ENCODE results near the gene GRIN1.

GRIN1 gene

DNA sequence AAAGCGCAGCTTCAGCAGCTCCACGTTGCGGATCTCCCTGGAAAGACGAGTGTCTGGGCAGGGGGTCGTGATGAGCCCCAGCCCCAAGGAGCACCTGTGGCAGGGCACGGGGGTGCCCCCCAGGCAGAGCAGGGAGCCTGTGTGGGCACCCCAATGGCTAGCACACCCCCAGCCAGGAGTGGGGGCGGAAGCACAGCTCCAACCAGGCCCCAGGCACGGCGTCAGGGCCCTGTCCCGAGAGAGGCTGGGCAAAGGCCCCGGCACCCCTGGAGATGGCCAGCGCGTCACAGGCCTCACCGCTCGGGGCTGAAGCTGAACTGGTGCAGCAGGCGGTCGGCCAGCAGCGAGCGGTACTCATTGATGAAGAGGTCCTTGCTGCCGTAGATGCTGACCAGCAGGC lies 41.5 kb downstream of the GRIN1 start:
- no peak for DNase-seq

DNA sequence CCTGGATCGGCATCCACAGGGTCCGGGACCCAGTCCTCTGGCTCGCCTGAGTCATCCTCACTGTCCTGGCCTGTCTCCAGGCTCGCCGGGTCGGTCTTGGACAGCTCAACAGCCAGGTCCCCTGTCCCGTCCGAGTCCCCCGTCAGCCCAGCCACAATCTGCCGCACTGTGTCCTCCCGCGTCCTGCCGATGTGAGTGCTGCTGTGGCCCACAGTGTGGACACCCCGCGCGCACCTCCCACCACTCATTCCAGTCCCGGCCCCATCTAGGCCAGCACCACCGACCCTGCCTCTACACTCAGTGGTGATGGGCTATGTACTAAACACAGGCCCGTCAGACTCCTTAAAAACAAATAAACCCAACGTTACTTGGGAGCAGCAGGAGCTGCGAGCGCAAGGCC lies 42.7 kb downstream of the GRIN1 start:
- DNase-seq, result no peak

DNA sequence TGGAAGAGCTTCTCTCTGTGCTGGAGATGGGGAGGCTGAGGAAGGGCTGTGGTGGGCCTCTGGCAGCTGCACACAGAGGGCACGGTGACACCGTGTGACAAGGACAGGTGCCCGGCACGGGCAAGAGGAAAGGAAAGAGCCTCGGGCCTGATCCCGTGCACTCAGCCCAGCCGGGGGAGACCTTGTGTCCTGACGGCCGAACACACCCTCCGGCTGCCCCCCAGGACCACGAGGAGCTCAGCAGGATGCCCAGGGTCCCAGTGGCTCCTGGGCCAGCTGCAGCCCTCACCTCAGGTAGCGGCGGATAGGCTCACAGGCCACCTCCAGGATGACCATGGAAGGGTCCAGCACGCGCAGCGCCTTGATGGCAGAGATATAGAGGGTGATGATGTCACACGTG lies 43.9 kb downstream of the GRIN1 start:
- no peak for DNase-seq

DNA sequence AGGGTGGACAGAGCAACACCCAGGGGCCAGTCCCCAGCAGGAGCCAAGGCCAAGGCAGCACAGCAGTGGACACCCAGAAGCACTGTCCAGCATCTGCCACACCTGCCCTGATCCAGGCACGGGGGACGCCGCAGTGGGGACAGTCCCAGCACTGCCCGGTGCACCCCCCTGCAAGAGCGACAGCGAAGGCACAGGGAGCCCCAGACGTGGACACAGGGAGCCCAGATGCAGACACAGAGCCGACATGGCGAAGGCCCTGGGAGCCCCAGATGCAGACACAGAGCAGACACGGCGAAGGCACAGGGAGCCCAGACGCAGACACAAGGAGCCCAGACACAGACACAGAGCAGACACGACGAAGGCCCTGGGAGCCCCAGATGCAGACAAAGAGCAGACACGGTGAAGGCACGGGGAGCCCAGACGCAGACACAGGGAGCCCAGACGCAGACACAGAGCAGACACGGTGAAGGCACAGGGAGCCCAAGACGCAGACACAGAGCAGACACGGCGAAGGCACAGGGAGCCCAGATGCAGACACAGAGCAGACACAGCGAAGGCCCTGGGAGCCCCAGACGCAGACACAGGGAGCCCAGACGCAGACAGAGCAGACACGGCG lies 45.1 kb downstream of the GRIN1 start:
- DNase-seq, result no peak

DNA sequence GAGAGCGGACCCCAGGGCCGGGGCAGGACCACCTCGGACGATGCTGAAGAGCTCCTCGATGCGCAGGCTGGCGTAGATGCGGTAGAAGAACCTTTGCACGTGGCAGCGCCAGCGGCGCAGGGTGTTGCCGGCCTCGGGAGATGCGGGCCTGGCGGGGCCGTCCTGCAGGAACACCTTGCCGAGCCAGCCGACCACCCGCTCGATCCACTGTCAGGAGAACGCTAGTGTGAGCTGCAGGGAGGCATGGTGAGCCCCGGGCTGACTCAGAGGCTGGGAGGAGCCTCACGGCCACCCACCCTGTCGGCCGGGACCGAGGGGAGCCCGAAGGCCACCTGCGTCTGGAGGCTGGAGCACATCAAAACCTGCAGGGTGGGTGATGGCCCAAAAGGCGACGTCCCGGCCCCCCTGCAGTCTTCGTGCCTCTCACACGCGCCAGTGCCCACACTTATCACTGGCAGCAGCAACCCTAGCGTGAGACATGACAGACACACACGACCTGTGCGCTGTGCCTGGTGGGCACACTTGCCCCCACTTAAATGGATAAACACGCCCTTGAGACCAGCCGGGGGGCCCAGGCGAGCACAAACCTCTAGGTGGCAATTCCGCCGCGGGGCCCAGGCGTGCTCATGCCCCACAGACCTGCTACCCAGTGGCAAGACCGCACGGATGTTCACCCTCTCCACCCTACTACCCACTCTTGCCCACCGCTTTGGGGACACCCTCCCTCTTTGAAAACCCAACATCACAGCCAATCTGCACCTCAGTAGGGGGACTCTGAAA lies 46.1 kb downstream of the GRIN1 start:
- no peak for DNase-seq

DNA sequence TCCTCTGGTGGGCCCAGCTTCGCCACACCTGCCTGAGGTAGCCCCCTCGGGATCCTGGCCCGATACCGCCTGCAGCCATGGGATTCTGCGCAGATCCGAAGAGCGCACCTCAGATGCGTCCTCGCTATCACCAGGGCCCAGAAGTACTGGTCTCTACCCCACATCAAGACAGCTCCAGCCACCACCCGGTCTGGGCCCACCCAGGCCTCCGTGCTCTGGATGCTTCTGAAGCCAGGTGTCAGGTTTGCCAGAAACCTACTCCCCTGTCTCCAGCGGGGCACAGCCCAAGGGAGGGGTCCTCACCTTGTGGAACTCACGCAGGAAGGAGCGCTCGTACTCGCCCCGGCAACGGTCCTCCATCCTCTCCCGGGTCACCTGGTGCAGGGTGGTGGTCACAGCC lies 47.0 kb downstream of the GRIN1 start:
- DNase-seq, result no peak

DNA sequence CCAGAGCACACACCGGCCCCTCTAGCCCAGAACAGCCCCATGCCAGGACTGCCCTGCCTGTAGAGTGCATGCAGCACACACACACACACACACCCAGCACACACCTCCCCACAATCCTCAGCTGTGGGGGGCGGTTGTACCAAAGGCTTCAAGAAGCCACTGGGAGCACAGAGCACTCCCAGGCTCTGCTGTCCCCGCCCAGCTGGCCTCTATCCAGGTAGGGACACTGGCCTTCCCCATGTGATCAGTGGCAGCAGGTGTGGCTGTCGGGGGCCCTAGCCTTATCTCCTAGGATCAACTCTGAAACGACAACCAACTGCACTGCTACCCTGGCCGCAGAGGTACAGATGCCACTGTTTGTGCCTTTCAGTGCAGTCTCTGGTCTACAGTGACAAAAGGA lies 47.4 kb downstream of the GRIN1 start:
- DNase-seq, result no peak

DNA sequence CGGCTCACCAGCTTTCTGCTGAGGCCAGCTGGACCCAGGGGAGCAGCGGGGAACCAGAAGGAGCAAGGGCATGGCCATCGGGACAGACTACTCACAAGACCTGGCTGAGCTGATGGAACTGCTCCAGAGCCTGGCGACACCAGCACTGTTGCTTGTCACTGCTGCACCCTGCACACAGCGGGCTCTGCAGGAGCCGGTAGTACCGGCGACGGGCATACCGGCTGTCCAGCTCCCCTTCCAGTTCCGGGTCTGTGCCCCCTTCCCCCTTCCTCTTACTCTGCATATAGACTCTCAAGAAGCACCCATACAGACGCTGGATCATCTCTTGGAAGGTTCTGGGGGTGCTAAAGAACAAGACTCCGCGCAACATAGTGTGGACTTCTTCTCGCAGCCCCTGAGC lies 48.4 kb downstream of the GRIN1 start:
- no peak for DNase-seq

DNA sequence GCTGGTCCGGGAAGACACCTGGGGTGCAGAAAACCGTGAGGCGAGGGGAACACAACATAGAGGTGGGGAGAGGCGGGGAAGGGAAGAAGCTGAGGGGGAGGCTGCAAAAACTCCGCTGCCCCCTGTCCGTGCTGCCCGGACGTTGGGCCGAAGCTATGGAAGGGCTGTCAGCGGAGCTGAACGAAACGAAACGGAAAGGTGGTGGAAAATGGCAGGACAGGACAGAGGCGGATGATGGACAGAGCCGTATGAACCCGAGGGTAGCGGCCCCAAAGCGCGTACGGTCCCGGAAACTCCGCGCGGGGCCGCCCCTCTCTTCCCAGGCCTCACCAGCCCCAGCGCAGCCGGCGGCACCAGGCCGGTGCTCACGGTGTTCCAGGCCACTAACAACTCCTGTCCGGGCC lies 49.1 kb downstream of the GRIN1 start:
- no peak for DNase-seq

DNA sequence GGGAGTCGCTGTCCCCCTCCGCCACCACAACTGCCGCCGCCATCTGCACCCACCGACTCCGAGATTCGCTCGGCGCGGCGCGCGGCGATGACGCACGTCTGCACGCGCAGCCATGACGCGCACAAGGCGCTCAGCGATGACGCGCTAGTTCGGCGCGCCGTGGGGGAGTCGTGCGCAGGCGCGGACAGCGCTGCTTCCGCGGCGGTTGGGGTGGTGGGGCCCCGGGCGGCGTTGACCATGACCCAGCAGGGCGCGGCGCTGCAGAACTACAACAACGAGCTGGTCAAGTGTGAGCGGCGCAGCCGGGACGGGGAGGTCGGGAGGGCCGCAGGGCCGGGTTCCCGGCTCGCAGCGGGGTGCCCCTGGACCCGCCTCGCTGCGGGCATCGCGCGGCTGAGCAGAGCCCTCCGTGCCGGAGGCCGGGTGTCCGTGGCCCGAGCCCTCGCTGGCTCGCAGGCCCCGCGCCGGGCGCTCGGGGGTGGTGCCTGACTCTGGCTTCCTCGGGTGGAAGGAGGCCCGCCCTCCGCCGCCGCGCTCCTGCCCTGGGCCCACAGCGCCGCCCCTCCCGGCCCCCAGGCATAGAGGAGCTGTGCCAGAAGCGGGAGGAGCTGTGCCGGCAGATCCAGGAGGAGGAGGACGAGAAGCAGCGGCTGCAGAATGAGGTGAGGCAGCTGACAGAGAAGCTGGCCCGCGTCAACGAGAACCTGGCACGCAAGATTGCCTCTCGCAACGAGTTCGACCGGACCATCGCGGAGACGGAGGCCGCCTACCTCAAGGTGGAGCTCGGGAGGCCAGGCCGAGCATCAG lies 49.7 kb downstream of the GRIN1 start, which contains the start of the genes ANAPC2 and SSNA1:
Gene ANAPC2, minus strand, starts transcription at position 71 of the 807 bp plus-strand sequence. Its CDS starts 28 bp downstream, at position 43.
Gene SSNA1, plus strand, starts transcription at position 187 of the 807 bp plus-strand sequence. Its CDS starts 51 bp downstream, at position 238.
- DNase-seq, result peak; percentile 81

DNA sequence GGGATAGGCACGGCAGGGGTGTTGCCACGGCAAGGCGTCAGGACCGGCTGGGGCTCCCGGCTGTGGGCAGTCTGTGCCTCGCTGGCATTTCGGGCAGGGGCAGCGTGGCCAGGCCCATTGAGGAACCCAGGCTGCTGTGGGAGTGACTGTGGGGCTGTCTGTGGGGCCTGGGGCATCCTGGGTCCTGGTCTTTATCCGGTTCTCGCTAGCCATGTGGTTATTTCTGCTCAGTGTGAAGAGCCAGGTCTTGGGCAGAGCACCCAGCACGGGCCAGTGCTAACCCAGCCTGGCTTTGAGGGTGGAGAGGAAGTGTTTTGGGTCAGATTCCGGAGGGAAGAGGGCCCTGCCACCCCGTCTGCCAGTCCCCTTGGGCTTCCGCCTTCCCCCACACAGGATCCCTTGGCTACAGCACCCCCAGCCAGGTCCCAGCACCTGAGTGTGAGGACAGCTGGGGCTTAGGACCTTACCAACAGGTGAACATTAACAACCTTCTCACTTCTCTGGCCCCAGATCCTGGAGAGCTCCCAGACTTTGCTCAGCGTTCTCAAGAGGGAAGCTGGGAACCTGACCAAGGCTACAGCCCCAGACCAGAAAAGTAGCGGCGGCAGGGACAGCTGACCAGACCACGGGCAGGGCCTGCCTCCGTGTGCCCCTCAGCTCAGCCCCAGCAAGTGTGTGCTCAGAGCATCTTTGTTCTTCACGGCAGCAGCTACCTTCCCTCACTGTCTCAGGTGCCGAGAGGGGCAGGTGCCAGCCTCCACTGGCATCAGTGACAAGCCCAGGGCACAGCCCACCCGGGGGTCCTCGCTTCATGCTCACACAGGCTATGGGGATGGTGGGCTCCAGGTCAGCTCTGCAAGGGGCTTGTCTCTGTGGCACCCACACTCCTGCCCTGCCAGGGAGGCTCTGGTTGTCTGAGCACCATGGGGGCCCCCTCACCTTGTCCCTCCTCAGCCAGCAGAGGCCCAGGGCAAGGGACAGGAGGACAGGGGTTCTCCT lies 50.6 kb downstream of the GRIN1 start:
- no peak for DNase-seq

DNA sequence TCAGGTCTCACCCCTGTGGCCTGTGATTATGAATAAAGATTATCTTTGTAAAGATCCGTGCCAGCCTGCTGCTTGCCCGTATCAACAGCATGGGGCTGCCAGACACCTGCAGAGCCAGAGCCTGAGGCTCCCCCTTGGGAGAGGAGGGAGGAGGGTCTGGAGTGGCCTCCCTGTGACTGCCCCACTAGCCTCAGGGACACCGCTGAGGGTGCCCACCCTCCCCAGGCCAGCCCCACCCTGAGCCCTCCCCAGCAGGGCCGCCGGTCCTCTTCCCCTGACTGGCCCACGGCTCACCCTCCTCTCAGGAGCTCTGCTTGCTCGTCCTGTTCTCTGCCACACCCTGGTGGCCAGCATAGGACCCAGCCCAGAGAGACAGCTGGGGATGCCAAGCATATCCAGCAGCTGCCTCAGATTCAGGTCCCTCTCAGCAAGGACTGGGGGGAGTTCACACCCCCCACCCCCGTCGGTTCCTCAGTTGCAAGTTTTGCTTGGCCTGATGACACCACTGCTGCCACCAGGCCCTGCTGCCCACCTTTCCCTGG lies 51.4 kb downstream of the GRIN1 start:
- DNase-seq, result no peak

DNA sequence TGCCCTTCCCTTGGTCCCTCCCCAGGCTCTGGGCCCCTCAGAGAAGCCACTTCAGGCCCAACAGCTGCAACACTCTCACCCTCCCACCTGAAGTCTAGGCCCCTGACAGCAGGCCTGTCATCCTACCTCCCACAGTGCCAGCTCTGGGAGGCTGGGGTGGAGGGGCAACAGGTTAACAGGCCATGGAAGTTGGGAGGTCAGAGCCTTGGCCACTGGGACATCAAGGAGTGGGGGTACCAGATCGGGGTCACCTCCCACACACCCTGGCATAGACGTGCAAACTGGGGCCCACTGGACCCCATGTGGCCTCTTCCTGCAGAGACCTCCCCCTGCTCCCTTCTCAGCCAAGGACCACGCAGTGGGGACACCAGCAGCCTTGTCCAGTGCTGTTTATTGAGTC lies 52.3 kb downstream of the GRIN1 start:
- no peak for DNase-seq

DNA sequence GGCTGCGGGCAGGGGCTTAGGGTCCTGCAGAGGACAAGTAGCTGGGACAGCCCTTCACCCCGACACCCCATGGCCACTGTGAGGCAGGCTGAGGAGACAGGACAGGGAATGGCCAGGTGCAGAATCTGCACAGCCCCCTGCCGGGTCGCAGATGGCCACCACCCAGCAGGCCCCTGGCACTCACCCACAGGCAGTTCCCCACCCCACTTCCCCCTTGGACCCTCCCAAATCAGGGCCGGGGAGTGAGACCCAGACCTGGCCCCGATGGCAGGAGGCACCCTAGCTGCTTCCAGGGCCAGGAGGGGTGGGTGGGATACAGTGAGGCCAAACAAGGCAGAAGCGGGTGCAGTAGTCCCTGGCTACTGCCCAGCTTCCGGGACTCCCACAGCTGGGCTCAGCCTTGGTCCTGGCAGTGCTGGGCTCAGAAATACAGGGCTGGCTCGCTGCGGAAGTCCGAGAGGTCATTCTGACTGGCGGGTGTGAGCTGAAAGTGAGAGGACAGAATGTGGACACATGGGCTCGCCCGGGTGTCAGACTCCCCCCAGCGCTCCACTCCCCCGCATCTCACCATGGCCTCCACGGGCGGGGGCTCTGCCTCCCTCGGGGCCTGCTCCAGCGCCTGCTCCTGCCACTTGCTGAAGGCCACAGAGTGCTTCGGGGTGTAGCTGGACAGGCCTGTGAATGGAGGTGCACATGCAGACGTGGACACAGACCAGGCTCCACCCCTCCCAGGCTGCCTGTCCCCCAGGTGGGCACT lies 52.9 kb downstream of the GRIN1 start:
- DNase-seq, result no peak

DNA sequence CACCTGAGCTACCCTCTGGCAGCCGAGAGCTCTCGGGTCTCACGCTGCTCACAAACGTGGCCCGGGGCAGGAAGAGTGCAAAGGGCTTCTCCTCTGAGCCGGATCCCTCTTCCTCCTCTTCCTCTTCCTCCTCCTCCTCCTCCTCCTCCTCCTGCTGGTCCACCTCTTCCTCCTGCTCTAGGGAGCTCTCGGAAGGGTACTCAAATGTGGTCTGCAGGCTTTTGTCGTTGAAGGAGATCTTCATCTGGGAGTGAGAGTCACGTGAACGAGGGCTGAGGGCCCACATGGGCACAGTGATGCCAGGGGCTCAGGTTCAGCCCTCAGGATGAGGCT lies 53.5 kb downstream of the GRIN1 start:
- no peak for DNase-seq

DNA sequence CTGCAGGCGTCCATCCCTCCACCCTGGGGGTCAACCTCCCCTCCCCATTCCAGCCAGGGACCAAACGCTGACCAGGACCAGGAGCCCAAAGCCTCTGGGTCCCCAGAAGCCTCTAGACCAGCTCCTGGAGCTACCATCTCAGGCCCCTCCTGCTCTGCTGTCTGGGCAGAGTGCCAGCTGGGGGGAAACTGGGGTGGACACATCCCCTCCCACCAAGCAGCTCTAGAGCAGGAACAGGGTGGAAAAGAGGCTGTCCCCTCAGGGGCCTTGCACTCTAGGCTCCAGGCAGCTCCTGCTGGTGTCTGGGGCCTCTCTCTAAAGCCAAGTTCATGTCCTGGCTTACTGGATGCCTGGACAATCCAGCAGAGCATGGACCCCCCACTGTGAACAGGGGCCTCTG lies 53.9 kb downstream of the GRIN1 start:
- DNase-seq, result no peak

DNA sequence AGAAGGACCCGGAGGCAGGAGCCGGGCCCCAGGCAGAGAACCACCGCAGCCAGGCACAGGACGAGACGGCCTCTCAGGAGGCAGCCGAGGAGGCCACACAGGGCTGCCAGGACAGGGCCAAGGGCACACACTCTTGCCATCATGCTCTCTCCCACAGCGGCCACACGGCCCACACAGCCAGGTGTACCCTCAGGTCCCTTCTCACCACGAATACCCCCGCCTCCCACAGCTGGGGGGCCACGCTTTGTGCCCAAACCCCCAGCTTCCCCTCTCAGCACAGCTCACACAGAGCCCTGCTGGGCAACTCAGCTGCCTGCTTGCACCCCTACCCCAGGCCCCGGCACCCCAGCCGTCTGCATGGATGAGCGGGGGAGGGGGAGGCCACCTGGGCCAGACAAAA lies 54.8 kb downstream of the GRIN1 start:
- no peak for DNase-seq

DNA sequence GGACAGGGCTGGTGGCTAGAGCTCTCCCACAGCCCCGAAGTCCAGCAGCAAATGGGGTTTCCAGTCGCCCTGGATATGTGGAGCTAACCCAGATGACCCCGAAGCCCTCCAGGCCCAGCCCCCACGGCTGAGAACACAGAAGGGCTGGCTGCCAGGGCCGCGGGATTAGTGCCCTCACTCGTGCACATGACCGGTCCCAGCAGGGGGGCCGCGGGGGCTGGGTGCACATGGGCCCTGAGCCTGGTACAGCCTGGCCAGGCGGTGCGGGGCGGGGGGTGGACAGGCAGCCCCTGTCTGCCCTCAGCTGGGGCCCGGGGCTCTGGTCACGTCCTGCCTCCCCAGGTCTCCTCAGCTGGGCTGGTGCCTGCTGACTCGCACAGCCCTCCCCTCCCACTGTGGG lies 55.4 kb downstream of the GRIN1 start:
- no peak for DNase-seq

DNA sequence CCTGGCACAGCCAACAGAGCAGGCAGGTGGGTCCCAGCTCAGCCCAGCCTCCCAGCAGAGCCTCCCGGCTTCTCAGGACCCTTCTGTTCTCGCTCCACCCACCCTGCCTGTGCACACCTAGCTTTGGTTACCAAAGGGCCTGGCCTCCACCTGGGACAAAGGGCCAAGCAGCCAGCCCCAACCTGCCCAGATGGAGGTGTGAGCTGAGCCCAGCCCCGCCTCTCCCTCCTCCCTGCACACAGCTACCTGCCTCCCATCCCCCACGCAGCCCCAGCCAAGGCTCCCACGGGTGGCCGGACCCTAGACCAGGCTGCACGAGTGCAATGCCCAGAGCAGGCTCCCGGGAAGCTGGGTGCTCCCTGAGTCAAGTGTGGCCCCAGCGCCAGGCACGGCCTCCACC lies 56.0 kb downstream of the GRIN1 start:
- DNase-seq, result no peak

DNA sequence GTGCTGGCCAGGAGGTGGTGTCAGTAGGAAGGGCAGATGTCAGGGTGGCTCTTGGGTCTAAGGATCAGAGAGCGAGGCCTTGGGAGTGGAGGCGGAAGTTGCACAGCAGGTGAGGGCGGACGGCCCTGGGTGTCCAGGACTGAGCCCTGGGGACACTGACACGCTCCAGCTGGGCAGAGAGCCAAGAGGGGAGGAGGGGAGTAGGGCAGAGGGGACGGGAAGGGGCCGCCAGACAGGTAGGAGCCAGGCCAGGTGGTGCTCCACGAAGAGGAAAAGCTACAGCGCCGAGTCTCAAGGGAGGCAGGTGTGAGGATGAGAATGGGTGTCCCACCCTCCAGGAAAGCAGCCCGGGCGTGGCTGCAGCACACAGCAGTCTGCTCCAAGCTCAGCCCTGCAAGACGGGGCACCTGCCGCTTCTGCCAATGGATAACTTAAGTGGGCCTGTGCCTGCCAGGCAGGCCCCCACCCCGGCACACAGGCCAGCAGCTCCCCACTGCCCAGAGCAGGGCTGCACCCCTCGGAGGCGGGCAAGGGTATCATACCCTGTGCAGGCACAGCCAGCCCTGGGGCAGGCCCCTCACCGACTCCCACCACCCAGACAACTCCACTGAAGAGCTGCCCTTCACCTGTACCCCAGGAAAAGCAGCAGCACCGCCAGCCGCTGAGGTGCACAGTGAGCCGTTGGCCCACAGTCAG lies 56.7 kb downstream of the GRIN1 start:
- no peak for DNase-seq
